Chondrocyte (in vitro differentiated cells): Measurements from ENCODE around the gene SLIT3. TPM values are rescaled to one million over a fixed set of nuclear protein-coding genes. Genes with fewer than 3 reads are reported as not detected.

ENCODE experiments used
- DNase-seq: peaks from one replicate; pipeline ENCODE4 v3.0.0; 2021; ENCODE audit warnings: mixed read lengths, low spot score
- H3K27ac Mint-ChIP-seq: one replicate; pipeline ENCODE4 v1.8.0; 2021; ENCODE audit warnings: mild to moderate bottlenecking, moderate library complexity, mixed read lengths; ENCODE audit not compliant: unreplicated experiment
- H3K27me3 Mint-ChIP-seq: 2 replicates; pipeline ENCODE4 v1.8.0; 2021; ENCODE audit warnings: low read depth, mixed read lengths
- H3K36me3 Mint-ChIP-seq: 2 replicates; pipeline ENCODE4 v1.8.0; 2021; ENCODE audit warnings: low read depth, mixed read lengths
- H3K4me1 Mint-ChIP-seq: 2 replicates; pipeline ENCODE4 v1.8.0; 2021; ENCODE audit warnings: low read depth, mild to moderate bottlenecking, mixed read lengths
- H3K4me3 Mint-ChIP-seq: one replicate; pipeline ENCODE4 v1.8.0; 2021; ENCODE audit warnings: mild to moderate bottlenecking, moderate library complexity, mixed read lengths; ENCODE audit not compliant: unreplicated experiment
- H3K9me3 Mint-ChIP-seq: 2 replicates; pipeline ENCODE4 v1.8.0; 2021; ENCODE audit warnings: low read depth, mixed read lengths
- CTCF ChIP-seq: fragments of 200-600 bp; sonication (generic); IDR thresholded peaks from 2 replicates; pipeline ENCODE4 v1.5.0; 2021; ENCODE audit warnings: antibody characterized with exemption, mild to moderate bottlenecking, moderate library complexity
- total RNA-seq: library from RNA; stranded (reverse); gene quantifications from 3 replicates; pipeline ENCODE4 v1.2.1, GENCODE V29; 2021

The SLIT3 gene
- total RNA-seq, 1 donor from 2014 or later, result 116 TPM

GRCh38 chr5:168702511-168702910 is 598.4 kb downstream of the SLIT3 start:
- TF ChIP-seq CTCF, result no peak
- no peak overlapping the region for H3K4me3 Mint-ChIP-seq
- H3K27me3 Mint-ChIP-seq, result no peaks in the 10 kb centered on the region
- no peaks in the 10 kb centered on the region for H3K9me3 Mint-ChIP-seq
- no peak overlapping the region for H3K27ac Mint-ChIP-seq
- peaks cover 4% of the 10 kb centered on the region for H3K4me1 Mint-ChIP-seq
- DNase-seq, result no peak
- H3K36me3 Mint-ChIP-seq, result peaks cover 17% of the 10 kb centered on the region

- Mint-ChIP-seq H3K9me3 (no peaks in the 10 kb centered on the region), H3K36me3 (peaks cover 24% of the 10 kb centered on the region), H3K27ac (no peak overlapping the region), H3K27me3 (no peaks in the 10 kb centered on the region), H3K4me3 (no peak overlapping the region), H3K4me1 (peaks cover 12% of the 10 kb centered on the region)
- DNase-seq, result no peak
- TF ChIP-seq CTCF, result no peak
Observed at GRCh38 chr5:168701641-168702040, 599.3 kb downstream of the SLIT3 start.

GRCh38 chr5:168699002-168699401 is 601.9 kb downstream of the SLIT3 start:
- no peak overlapping the region for H3K27ac Mint-ChIP-seq
- H3K27me3 Mint-ChIP-seq, result no peaks in the 10 kb centered on the region
- DNase-seq, result no peak
- TF ChIP-seq CTCF, result no peak
- peaks cover 27% of the 10 kb centered on the region for H3K4me1 Mint-ChIP-seq
- H3K4me3 Mint-ChIP-seq, result no peak overlapping the region
- H3K36me3 Mint-ChIP-seq, result peaks cover 27% of the 10 kb centered on the region
- H3K9me3 Mint-ChIP-seq, result no peaks in the 10 kb centered on the region

- peaks cover 27% of the 10 kb centered on the region for H3K4me1 Mint-ChIP-seq
- no peaks in the 10 kb centered on the region for H3K27me3 Mint-ChIP-seq
- no peak overlapping the region for H3K4me3 Mint-ChIP-seq
- TF ChIP-seq CTCF, result no peak
- no peak for DNase-seq
- peaks cover 32% of the 10 kb centered on the region for H3K36me3 Mint-ChIP-seq
- H3K27ac Mint-ChIP-seq, result no peak overlapping the region
- H3K9me3 Mint-ChIP-seq, result no peaks in the 10 kb centered on the region
Observed at GRCh38 chr5:168697034-168697720, 603.8 kb downstream of the SLIT3 start.

GRCh38 chr5:168696611-168697010 is 604.3 kb downstream of the SLIT3 start:
- Mint-ChIP-seq H3K4me3 (no peak overlapping the region), H3K4me1 (peaks cover 27% of the 10 kb centered on the region), H3K27ac (peak overlapping the region; percentile 54)

More at GRCh38 chr5:168696611-168697010, 604.3 kb downstream of the SLIT3 start:
- Mint-ChIP-seq H3K36me3 (peaks cover 30% of the 10 kb centered on the region), H3K9me3 (no peaks in the 10 kb centered on the region), H3K27me3 (no peaks in the 10 kb centered on the region)
- no peak for TF ChIP-seq CTCF
- no peak for DNase-seq
